ENCODE results near the gene PSMD14. TPM values are rescaled to one million over a fixed set of nuclear protein-coding genes. Genes with fewer than 3 reads are reported as not detected.

The PSMD14 gene
- total and polyA plus RNA-seq, 2 of the 13 experiments (the other 11 are each of a cell fraction or from before 2014, with no cell fraction given) = 60.6 to 149 TPM

DNA sequence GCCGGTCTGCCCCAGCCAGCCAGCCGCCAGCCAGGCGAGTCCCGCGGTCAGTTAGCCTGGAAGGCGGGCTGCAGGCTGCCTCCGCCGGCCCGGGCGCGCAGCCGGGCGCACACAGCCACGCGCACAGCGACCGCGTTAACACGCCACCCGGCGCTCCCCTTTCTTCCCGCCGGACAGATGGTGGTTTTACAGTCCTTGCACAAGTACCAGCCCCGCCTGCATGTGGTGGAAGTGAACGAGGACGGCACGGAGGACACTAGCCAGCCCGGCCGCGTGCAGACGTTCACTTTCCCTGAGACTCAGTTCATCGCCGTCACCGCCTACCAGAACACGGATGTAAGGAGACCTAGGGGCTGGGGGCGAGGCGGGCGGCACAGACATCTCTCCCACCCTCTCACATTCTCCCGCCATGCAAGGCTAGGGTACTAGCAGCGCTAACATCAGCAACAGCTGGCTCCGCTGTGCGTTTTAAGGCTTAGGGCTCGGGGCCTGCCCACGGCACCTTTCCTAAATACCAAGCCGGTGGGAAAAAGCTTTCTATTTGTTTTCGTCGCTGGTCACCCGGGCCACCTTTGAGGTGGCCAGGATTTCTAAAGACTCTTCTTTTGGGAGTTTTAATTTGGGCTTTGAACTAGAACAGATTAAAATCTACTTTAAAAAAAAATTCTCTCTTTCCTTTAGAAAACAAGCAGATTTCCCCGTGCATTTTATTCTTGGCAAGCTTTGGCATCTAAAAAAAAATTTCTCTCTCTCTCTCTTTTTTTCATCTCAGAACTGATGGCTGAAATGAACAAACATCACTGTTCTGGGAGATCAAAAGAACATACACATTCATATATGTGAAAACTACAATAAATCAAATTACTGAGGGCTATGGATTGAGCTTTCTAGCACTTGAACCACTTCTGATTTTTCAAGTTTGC lies 110.8 kb downstream of the PSMD14 start (continued):
- TF ChIP-seq, protein P1, sequence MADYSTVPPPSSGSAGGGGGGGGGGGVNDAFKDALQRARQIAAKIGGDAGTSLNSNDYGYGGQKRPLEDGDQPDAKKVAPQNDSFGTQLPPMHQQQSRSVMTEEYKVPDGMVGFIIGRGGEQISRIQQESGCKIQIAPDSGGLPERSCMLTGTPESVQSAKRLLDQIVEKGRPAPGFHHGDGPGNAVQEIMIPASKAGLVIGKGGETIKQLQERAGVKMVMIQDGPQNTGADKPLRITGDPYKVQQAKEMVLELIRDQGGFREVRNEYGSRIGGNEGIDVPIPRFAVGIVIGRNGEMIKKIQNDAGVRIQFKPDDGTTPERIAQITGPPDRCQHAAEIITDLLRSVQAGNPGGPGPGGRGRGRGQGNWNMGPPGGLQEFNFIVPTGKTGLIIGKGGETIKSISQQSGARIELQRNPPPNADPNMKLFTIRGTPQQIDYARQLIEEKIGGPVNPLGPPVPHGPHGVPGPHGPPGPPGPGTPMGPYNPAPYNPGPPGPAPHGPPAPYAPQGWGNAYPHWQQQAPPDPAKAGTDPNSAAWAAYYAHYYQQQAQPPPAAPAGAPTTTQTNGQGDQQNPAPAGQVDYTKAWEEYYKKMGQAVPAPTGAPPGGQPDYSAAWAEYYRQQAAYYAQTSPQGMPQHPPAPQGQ (CRISPR knock-in tag; IDR thresholded peaks at IDR 0.05; ENCODE audit: borderline replicate concordance) = no peak
- TF ChIP-seq PHF8 (CRISPR knock-in tag; IDR thresholded peaks at IDR 0.05) = no peak
- TF ChIP-seq, protein P2, sequence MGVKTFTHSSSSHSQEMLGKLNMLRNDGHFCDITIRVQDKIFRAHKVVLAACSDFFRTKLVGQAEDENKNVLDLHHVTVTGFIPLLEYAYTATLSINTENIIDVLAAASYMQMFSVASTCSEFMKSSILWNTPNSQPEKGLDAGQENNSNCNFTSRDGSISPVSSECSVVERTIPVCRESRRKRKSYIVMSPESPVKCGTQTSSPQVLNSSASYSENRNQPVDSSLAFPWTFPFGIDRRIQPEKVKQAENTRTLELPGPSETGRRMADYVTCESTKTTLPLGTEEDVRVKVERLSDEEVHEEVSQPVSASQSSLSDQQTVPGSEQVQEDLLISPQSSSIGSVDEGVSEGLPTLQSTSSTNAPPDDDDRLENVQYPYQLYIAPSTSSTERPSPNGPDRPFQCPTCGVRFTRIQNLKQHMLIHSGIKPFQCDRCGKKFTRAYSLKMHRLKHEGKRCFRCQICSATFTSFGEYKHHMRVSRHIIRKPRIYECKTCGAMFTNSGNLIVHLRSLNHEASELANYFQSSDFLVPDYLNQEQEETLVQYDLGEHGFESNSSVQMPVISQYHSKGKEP (CRISPR knock-in tag; IDR thresholded peaks at IDR 0.05) = no peak
- TF ChIP-seq, protein P3, sequence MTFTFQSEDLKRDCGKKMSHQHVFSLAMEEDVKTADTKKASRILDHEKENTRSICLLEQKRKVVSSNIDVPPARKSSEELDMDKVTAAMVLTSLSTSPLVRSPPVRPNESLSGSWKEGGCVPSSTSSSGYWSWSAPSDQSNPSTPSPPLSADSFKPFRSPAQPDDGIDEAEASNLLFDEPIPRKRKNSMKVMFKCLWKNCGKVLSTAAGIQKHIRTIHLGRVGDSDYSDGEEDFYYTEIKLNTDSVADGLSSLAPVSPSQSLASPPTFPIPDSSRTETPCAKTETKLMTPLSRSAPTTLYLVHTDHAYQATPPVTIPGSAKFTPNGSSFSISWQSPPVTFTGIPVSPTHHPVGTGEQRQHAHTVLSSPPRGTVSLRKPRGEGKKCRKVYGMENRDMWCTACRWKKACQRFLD (CRISPR knock-in tag; IDR thresholded peaks at IDR 0.05; ENCODE audit: borderline replicate concordance) = no peak
- TF ChIP-seq, protein P4, sequence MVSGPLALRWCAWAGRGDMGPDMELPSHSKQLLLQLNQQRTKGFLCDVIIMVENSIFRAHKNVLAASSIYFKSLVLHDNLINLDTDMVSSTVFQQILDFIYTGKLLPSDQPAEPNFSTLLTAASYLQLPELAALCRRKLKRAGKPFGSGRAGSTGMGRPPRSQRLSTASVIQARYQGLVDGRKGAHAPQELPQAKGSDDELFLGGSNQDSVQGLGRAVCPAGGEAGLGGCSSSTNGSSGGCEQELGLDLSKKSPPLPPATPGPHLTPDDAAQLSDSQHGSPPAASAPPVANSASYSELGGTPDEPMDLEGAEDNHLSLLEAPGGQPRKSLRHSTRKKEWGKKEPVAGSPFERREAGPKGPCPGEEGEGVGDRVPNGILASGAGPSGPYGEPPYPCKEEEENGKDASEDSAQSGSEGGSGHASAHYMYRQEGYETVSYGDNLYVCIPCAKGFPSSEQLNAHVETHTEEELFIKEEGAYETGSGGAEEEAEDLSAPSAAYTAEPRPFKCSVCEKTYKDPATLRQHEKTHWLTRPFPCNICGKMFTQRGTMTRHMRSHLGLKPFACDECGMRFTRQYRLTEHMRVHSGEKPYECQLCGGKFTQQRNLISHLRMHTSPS (CRISPR knock-in tag; IDR thresholded peaks at IDR 0.05; ENCODE audit: low read depth) = no peak
- TF ChIP-seq, protein P5, sequence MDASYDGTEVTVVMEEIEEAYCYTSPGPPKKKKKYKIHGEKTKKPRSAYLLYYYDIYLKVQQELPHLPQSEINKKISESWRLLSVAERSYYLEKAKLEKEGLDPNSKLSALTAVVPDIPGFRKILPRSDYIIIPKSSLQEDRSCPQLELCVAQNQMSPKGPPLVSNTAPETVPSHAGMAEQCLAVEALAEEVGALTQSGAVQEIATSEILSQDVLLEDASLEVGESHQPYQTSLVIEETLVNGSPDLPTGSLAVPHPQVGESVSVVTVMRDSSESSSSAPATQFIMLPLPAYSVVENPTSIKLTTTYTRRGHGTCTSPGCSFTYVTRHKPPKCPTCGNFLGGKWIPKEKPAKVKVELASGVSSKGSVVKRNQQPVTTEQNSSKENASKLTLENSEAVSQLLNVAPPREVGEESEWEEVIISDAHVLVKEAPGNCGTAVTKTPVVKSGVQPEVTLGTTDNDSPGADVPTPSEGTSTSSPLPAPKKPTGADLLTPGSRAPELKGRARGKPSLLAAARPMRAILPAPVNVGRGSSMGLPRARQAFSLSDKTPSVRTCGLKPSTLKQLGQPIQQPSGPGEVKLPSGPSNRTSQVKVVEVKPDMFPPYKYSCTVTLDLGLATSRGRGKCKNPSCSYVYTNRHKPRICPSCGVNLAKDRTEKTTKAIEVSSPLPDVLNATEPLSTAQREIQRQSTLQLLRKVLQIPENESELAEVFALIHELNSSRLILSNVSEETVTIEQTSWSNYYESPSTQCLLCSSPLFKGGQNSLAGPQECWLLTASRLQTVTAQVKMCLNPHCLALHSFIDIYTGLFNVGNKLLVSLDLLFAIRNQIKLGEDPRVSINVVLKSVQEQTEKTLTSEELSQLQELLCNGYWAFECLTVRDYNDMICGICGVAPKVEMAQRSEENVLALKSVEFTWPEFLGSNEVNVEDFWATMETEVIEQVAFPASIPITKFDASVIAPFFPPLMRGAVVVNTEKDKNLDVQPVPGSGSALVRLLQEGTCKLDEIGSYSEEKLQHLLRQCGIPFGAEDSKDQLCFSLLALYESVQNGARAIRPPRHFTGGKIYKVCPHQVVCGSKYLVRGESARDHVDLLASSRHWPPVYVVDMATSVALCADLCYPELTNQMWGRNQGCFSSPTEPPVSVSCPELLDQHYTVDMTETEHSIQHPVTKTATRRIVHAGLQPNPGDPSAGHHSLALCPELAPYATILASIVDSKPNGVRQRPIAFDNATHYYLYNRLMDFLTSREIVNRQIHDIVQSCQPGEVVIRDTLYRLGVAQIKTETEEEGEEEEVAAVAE (CRISPR knock-in tag; IDR thresholded peaks at IDR 0.05; ENCODE audit: borderline replicate concordance) = no peak
- no peak for TF ChIP-seq ZNF746 (CRISPR knock-in tag; IDR thresholded peaks at IDR 0.05)
- TF ChIP-seq NFRKB (IDR thresholded peaks at IDR 0.05) = no peak
- no peak for TF ChIP-seq GABPA (IDR thresholded peaks at IDR 0.05; ENCODE audit: low read depth, low read length)
- TF ChIP-seq GABPA (CRISPR knock-in tag; IDR thresholded peaks at IDR 0.05; ENCODE audit: low read depth) = no peak
- no peak for TF ChIP-seq ZNF580 (CRISPR knock-in tag; IDR thresholded peaks at IDR 0.05; ENCODE audit: borderline replicate concordance, low read depth)
- TF ChIP-seq, protein P6, sequence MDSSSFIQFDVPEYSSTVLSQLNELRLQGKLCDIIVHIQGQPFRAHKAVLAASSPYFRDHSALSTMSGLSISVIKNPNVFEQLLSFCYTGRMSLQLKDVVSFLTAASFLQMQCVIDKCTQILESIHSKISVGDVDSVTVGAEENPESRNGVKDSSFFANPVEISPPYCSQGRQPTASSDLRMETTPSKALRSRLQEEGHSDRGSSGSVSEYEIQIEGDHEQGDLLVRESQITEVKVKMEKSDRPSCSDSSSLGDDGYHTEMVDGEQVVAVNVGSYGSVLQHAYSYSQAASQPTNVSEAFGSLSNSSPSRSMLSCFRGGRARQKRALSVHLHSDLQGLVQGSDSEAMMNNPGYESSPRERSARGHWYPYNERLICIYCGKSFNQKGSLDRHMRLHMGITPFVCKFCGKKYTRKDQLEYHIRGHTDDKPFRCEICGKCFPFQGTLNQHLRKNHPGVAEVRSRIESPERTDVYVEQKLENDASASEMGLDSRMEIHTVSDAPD (CRISPR knock-in tag; IDR thresholded peaks at IDR 0.05) = no peak
- TF ChIP-seq ZNF768 (CRISPR knock-in tag; IDR thresholded peaks at IDR 0.05) = peak; percentile 59; the same call in 1 of the 2 replicates
- TF ChIP-seq CREB1 (IDR thresholded peaks at IDR 0.05) = no peak
- no peak for TF ChIP-seq CREB1 (CRISPR knock-in tag; IDR thresholded peaks at IDR 0.05)
- TF ChIP-seq TBX2 (CRISPR knock-in tag; IDR thresholded peaks at IDR 0.05; ENCODE audit: borderline replicate concordance) = no peak

Data from HepG2 (cell line).